GM04503 (cell line): Measurements from ENCODE around the gene SMPDL3B.
"Not testable (repeated sequence)": the region's sequence is repeated elsewhere in the genome, so short reads cannot be mapped to it uniquely, and the experiment has no call there.

ENCODE experiments used
- DNase-seq: peaks from one replicate; pipeline ENCODE4 v3.0.0-alpha.2; 2012; ENCODE audit warnings: low read depth

SMPDL3B gene

DNA sequence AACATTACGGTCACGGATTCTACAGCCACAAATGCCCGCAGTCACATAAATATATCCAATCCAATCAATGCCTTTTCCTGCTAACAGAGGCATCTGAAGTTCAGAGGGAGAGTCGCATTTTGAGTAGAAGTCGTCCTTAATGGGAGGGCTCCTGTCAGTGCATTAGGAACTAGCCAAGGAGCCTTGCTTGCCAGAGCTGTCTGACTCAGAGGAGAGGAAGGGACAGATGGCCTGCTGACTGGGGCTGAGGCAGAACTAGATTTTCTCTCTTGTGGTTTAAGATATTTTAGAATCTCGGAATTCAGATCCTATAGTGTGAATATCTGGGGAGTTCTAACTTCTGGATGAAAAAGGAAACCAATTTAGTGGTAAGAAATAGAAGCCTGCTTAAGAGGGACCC, 35.6 kb downstream of the SMPDL3B start:
- DNase-seq = peak; percentile 67

DNA sequence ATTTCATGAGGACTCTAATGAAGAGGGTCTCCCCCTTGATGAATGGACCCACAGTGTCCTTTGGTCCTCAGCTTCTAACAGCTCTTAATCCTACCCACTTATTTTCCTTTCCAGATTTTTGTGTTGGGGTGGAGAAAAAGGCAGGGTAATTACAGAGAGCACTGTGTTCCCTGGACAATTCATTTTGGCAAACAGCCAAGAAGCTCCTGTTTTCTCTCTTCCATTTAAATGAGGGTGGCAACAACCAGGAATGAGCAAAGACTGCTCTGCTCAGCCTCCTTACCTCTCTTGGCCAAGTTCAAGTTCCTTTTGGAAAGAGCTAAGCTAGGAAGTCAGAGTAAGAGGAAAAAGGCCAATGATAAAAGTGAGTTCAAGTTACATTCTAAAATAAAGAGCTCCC, 36.9 kb downstream of the SMPDL3B start:
- no peak for DNase-seq

DNA sequence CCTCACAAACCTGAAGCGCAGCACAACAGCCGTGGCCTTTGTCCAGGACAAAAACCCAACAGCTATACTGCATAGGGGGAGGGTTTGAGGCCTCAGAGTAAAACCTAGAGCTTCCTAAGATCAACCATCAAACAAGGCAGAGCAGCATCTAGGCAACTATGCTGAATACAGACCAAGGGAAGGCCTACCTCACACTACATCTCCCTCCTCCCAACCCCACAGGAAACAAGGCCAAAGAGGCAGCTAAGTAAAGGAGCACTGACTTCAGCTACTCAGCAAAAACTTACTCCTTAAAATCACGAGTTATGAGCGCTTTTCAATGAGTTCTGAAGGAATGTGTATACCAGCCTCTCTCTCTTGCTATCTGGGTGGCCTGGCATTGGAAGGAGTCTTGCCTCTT, 37.3 kb downstream of the SMPDL3B start:
- DNase-seq = no peak

DNA sequence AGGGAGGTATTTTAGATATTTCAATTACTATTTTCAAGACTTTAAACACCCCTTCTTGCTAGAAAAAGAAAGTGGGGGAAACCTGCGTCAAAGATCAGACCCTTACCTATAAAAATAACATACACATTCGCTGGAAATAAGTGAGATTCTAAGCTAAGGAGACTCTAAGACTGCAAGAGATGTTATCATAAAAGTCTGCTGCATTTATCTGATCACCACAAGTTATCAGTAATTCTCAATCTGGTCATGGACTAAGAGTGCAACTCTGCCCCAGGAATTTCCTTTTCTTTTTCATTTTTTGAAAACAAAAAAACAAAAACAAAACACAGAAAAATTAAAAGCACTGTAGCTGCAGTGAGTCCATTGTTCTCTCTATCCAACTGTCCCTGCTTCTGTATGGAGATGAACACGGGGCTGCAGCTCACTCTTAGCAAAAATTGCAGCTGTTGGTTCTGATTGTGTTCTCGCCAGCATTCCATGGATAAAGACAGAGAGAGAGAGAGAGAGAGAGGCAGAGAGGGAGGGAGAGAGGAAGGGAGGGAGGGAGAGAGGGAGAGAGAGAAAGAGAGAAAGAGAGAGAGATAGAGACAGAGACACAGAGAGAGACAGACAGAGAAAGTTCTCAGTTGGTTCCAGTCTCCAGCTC, 39.1 kb downstream of the SMPDL3B start:
- no peak for DNase-seq

- DNase-seq = no peak
These were observed 39.6 kb downstream of the SMPDL3B start for GRCh38 chr1:27974417-27974781.

DNA sequence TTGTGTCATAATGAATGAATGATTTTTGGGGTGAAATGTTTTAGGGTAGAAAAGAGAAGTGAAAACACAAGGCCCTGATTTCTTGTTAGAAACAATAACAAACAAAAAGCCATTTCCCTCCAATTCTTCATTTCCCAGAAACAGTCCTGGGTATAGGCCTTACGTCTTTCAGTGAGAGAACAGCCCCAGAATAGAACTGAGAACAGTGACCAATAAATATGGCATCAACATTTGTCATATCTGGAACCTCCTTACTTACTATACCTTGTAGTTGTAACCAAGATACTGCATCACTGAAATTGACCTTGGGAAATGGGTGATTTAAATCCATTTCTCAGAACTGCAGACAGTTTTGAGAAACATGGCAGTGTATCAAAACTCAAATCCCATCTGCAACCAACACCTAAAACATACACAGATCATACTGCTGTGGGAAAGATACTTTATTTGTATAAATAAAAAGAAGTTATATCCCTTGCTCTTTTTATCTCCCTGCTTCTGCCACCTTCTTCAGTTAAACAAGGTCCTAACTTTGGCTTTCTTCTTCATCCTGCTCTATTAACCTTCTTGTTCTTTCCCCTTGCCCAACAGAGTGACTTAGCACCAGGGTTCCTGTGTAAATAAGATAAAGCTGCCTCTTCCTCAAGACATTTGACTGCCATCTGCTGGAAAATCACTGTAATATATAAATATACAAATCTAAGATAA, 44.5 kb downstream of the SMPDL3B start:
- DNase-seq = no peak

GRCh38 chr1:27979859-27980201, 45.0 kb downstream of the SMPDL3B start:
- DNase-seq = no peak

DNA sequence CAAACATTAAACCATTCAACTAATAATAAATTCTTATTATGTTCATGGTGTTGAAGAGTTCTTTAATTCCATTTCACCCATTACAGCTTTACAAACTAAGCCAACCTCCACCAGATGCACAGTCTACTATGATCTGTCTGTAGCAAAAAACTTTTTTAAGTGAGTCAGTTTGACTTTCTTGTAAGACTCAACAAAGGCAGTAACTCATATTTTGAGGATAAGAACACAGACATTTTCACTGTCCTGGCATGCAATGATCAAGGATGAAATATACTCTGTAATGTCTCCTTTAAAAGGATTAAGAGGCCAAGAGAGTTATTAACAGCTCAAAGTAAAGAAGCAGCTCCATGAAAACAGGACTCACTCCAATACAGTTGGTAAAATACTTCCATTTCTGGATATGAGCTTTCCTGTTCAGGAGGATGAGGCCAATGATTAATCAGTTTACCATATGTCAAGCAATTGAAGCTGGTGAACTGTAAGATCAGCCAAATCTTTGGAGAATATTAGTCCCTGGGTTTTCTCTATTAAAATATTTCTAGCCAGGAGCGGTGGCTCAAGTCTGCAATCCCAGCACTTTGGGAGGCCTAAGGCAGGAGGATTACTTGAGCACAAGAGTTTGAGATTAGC, 45.5 kb downstream of the SMPDL3B start:
- DNase-seq = no peak

DNA sequence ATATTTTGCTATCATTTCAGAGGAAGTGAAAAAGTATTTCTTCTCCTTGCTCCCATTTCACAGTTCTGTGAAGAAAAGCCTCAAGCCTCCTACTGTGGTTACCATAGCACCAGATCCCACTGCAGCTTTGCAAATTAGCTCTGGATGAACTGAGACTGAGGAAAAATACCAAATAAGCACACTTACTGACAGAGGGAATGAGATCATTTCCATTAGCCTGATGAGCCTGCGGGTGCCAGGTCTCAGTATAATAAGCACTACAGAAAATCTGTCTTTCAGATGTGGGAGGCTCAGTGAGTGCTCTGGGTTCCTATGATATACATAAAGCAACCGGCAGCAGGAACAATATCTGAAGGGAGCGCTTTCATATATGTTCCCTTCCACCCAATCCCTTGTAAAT, 46.3 kb downstream of the SMPDL3B start:
- DNase-seq = no peak

- no peak for DNase-seq
These were observed 56.2 kb downstream of the SMPDL3B start for GRCh38 chr1:27990920-27991537.

DNA sequence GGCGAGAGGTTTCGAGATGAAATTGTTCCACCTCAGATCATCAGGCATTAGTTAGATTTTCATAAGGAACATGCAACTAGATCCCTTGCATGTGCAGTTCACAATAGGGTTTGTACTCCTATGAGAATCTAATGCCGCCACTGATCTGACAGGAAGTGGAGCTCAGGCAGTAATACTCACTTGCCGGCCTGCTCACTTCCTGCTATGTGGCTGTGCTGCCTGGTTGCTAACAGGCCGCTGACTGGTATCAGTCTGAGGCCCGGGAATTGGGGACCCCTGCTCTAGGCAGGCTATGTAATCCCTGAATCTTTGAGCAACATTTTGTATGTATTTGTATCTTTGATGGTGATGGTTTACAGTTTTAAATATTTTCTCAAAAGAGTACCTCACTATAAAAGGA, 57.5 kb downstream of the SMPDL3B start:
- DNase-seq = no peak

- no peak for DNase-seq
These were observed 58.4 kb downstream of the SMPDL3B start for GRCh38 chr1:27993241-27993640.

- DNase-seq = no peak
These were observed 59.3 kb downstream of the SMPDL3B start for GRCh38 chr1:27994060-27994459.

- not testable (repeated sequence) for DNase-seq
These were observed 59.7 kb downstream of the SMPDL3B start for GRCh38 chr1:27994526-27994925.

GRCh38 chr1:27999055-27999454, 64.3 kb downstream of the SMPDL3B start:
- no peak for DNase-seq

DNA sequence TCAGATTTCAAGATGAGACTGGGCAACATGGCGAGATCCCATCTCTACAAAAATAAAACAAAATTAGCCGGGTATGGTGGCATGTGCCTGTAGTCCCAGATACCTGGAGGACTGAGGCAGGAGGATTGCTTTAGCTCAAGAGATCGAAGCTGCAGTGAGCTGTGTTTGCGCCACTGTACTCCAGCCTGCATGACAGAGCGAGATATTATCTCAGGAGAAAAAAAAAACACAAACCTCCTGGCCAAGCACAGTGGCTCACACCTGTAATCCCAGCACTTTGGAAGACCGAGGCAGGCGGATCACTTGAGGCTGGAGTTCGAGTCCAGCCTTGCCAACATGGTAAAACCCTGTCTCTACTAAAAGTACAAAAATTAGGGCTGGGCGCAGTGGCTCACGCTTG, 67.8 kb downstream of the SMPDL3B start:
- DNase-seq = no peak

GRCh38 chr1:28003117-28003516, 68.3 kb downstream of the SMPDL3B start:
- not testable (repeated sequence) for DNase-seq
